ENCODE measurements around the gene CREB5.
"Not testable (repeated sequence)": the region's sequence is repeated elsewhere in the genome, so short reads cannot be mapped to it uniquely, and the experiment has no call there.

Gene CREB5

DNA sequence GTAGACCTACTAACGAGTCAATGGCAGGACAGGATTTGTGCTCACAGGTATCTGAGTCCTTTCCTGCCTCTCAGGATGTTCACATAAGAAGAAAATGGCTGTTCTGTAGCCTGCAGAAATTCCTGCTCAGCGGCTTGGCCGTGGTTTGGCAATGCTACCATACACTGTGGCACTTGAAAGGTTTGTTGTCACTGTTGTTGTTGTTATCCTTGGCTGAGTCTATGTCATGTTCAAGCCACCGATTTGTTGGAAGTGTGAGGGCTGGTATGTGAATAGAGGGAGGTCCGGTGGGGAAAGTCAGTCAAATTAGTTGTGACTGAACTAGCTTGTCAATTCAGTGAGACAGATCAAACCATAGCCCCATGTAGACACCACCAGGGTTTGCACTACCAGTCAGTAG lies 345.9 kb downstream of the CREB5 start:
- no peak for DNase-seq

DNA sequence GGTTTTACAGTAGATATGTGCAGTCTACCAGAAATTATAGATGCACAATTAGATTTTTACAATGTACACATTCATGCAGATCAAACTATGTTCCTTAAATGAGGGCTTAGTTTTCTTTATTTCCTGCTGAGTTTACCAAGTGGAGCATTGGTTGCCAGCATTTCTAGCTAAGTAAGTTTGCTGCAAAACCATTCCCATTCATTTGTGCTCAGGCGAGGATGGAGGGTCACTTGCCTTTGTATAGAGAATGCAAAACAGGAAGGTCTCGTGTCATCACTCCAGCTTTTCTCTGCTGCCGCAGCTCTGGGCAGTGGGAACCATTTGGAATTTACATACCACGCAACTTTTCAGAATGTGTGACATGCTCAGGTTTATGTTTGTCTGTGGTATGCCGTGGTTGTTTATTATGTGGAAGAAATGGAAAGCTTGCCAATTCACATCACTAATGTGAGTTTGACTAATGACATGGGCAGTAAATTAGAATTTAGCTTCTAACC lies 347.2 kb downstream of the CREB5 start:
- DNase-seq = peak; percentile 74

DNA sequence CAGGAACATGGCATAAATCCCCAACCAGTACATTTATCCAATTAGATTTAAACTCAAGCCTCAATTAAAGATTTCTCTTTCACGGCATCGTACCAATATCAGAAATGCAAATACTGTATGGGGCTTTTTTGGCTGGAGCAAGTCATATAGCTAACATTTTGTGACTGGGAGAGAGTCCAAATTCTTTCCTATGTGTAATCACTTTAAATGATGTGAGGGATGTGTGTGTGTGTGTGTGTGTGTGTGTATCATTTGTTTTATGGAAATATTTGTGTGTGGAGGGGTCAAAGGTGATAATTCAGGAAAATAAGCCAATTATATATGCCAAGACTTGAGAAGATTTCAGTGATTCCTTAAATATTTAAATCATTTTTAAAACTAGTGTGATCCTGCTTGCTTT lies 349.2 kb downstream of the CREB5 start:
- no peak for DNase-seq

DNA sequence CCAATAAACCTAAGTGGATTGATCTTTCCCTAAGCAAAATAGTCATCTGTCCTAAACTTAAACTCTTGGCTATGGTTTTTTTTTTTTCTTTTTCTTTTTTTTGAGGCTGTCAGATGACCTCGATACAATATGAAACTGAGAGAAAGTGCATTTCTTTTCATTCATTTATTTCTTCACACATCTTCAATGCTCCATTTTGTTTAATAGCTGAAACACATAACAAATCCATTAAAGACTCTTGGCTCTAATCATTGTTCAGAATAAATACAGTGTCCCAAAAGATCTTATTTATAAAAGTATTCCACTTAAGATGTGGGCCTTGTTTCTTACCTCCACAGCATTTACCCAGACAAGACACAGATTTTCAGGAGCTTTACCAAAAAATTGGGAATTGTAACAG lies 350.3 kb downstream of the CREB5 start:
- no peak for DNase-seq

- no peak for DNase-seq
Observed at GRCh38 chr7:28766359-28766758, 354.0 kb downstream of the CREB5 start.

GRCh38 chr7:28767356-28767755 lies 355.0 kb downstream of the CREB5 start:
- DNase-seq = no peak

DNA sequence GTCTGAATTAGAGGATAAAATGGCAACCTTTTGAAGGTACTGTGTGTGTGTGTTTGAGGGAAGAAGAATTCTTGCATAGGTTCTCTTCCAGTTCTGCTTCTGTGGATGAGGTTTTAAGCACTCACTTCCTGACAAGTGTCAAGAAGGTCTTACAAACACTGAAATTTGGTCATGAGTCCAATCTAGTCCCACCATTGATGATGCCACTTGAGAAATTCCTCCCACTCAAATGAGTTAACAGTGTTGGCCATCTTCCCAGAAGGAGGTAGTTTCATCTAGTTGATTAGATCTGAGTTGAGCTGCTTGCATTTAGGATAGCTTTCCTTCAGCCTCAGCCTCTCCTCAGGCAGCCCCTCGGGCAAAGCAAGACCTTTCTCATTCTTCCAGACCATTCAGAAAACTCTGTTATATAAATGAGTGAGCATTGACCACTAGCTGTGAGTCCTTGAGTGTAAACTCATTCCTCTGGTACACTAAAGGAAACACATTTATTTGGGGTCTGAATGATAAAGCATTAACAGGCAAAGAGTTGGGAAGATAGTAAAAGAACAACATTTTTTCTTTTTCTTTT lies 356.3 kb downstream of the CREB5 start:
- no peak for DNase-seq

- no peak for DNase-seq
Observed at GRCh38 chr7:28771906-28772622, 359.7 kb downstream of the CREB5 start.

- DNase-seq = no peak
Observed at GRCh38 chr7:28773423-28774145, 361.3 kb downstream of the CREB5 start.

- DNase-seq = no peak
Observed at GRCh38 chr7:28774261-28774988, 362.1 kb downstream of the CREB5 start.

- DNase-seq = no peak
Observed at GRCh38 chr7:28776463-28777157, 364.3 kb downstream of the CREB5 start.

DNA sequence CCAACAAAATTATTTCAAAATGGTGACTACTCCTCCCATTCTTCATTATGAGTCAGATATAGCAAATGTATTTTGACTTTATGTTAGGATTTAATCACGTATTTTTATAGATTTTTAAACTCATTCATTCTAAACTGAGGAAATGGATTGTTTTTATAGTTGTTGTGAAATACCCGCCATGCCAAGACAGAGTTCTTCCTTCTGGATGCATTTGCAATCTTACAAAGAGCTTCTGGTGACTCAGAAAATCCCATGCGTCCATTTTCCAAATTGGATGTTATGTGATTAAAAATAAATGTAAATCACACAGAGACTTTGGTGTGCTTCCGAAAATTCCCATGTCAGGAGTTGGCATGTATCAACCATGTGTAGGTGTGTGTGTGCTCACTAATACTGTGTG lies 366.5 kb downstream of the CREB5 start:
- DNase-seq = no peak

GRCh38 chr7:28779954-28780353 lies 367.6 kb downstream of the CREB5 start:
- no peak for DNase-seq

DNA sequence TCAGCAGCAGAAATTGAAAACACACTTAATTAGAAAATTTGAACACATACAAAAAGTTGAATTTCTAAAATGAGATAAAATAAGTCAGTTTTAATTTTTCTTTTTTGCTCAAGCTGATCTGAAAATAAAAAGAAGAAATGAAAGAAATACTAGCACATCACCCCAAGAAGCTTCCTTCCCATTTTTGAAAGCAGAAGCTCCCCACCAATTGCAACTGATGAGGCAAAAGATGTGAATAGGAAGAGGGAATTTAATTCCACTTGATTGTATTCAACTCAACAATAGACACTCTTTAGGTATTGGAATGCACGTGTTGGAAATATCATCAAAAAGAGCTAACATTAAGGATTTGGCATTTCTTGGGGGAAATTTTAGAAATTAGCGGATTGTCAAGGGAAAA lies 370.0 kb downstream of the CREB5 start:
- no peak for DNase-seq

GRCh38 chr7:28784171-28784902 lies 372.0 kb downstream of the CREB5 start:
- DNase-seq = peak; percentile 58

GRCh38 chr7:28785041-28785995 lies 373.0 kb downstream of the CREB5 start:
- no peak for DNase-seq

- DNase-seq = not testable (repeated sequence)
Observed at GRCh38 chr7:28786156-28786555, 373.8 kb downstream of the CREB5 start.

DNA sequence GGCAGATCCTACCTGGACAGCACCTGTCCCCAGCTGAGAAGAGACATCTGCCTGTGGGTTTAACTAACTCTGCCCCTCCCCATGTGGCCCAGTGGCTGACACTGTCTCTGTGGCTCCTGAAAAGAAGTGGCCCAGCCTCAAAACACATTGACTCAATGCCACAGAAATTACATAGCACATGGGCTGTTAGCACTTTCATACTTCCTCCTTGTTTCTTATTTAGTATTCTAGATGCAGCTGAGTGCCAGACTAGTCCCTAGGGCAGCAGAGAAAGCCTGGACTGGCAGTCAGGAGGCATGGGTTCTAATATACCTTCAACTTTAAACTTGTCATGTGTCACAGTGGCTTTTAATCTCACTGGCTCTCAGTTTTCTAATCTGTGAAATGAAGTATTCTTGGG lies 374.8 kb downstream of the CREB5 start:
- DNase-seq = no peak

DNA sequence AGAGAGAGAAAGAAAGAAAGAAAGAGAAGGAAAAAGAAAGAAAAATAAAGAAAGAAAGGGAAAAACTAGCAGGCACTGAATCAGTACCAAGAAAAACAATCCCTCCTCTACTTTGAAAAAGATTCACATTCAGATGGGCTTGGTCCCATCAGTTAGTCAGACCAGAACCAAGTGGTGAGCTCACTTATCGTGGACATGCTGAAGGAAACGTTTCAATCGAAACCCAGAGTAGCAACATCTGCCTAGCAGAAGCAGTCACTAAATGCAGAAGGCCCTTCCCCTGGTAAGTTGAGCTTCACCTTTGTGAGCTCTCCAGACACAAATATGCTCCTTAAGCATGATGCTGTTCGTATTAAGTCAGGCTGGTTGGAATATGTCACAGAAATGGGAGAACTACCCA lies 378.1 kb downstream of the CREB5 start:
- no peak for DNase-seq

GRCh38 chr7:28792858-28793257 lies 380.5 kb downstream of the CREB5 start:
- no peak for DNase-seq

Measured in eye (tissue), 1 donor.